WTC11 (cell line): ENCODE results near the gene ARHGAP6. TPM values are rescaled to one million over a fixed set of nuclear protein-coding genes. Genes with fewer than 3 reads are reported as not detected.

ENCODE experiments used
- ATAC-seq: fragments of 200-7000 bp; cut with Tn5 transposase; 2 replicates; pipeline ENCODE4 v1.10.0; 2021; ENCODE audit warnings: mild to moderate bottlenecking, moderate library complexity
- CTCF ChIA-PET: fragments of 300-600 bp; sonication (Branson Sonifier 250); formaldehyde crosslinking; loops from one replicate; lab custom pipeline; 2021; ENCODE audit warnings: antibody characterized with exemption; lab: Charles Lee
- POLR2A ChIA-PET: fragments of 350-600 bp; sonication (Branson Sonifier 250); formaldehyde crosslinking; loops from one replicate; lab custom pipeline; 2021; ENCODE audit warnings: antibody characterized with exemption; lab: Charles Lee
- DNase-seq: peaks from one replicate; pipeline ENCODE4 v3.0.0; 2021; ENCODE audit warnings: low spot score
- H3K27ac Mint-ChIP-seq: 2 replicates; pipeline ENCODE4 v1.8.0; 2021; ENCODE audit warnings: mixed read lengths
- H3K27me3 Mint-ChIP-seq: 2 replicates; pipeline ENCODE4 v1.8.0; 2021; ENCODE audit warnings: low read depth, mild to moderate bottlenecking, moderate library complexity, mixed read lengths
- H3K36me3 Mint-ChIP-seq: 2 replicates; pipeline ENCODE4 v1.8.0; 2021; ENCODE audit warnings: mixed read lengths
- H3K4me1 Mint-ChIP-seq: 2 replicates; pipeline ENCODE4 v1.8.0; 2022; ENCODE audit warnings: mixed read lengths
- H3K4me3 Mint-ChIP-seq: 2 replicates; pipeline ENCODE4 v1.8.0; 2021; ENCODE audit warnings: mild to moderate bottlenecking, moderate library complexity, mixed read lengths
- H3K9me3 Mint-ChIP-seq: 2 replicates; pipeline ENCODE4 v1.8.0; 2021; ENCODE audit warnings: mixed read lengths
- ESRRA ChIP-seq: sonication (generic); formaldehyde crosslinking; IDR thresholded peaks from 2 replicates; pipeline ENCODE4 v1.8.1; 2022; ENCODE audit warnings: mild to moderate bottlenecking, missing genetic modification reagents, borderline replicate concordance
- ETV6 ChIP-seq: sonication (generic); formaldehyde crosslinking; IDR thresholded peaks from 2 replicates; pipeline ENCODE4 v1.8.1; 2022; ENCODE audit warnings: mild to moderate bottlenecking, missing genetic modification reagents
- FOXK1 ChIP-seq: sonication (generic); formaldehyde crosslinking; IDR thresholded peaks from 2 replicates; pipeline ENCODE4 v1.8.0; 2022; ENCODE audit warnings: mild to moderate bottlenecking, moderate library complexity, missing genetic modification reagents
- GABPB1 ChIP-seq: sonication (generic); formaldehyde crosslinking; IDR thresholded peaks from 2 replicates; pipeline ENCODE4 v1.8.1; 2023; ENCODE audit warnings: mild to moderate bottlenecking, missing genetic modification reagents
- GRHL2 ChIP-seq: fragments of 250-450 bp; sonication (Bioruptor Pico); IDR thresholded peaks from 2 replicates; pipeline ENCODE4 v1.8.0; 2022; ENCODE audit warnings: mild to moderate bottlenecking, moderate library complexity; ENCODE audit not compliant: insufficient replicate concordance, severe bottlenecking
- MYBL2 ChIP-seq: sonication (generic); formaldehyde crosslinking; IDR thresholded peaks from 2 replicates; pipeline ENCODE4 v1.8.1; 2023; ENCODE audit warnings: mild to moderate bottlenecking, moderate library complexity, missing genetic modification reagents
- NFYB ChIP-seq: sonication (generic); formaldehyde crosslinking; conservative IDR thresholded peaks from 2 replicates; pipeline ENCODE4 v1.8.0; 2022; ENCODE audit warnings: low read depth, missing genetic modification reagents
- NR1H2 ChIP-seq: sonication (generic); formaldehyde crosslinking; IDR thresholded peaks from 2 replicates; pipeline ENCODE4 v1.9.0; 2021; ENCODE audit warnings: mild to moderate bottlenecking, moderate library complexity, missing genetic modification reagents
- NR3C1 ChIP-seq: sonication (generic); formaldehyde crosslinking; conservative IDR thresholded peaks from 2 replicates; pipeline ENCODE4 v1.8.1; 2023; ENCODE audit warnings: low read depth, mild to moderate bottlenecking, missing genetic modification reagents
- TEAD1 ChIP-seq: sonication (generic); formaldehyde crosslinking; IDR thresholded peaks from 2 replicates; pipeline ENCODE4 v1.8.0; 2022; ENCODE audit warnings: mild to moderate bottlenecking, missing genetic modification reagents
- ZBTB43 ChIP-seq: sonication (generic); formaldehyde crosslinking; IDR thresholded peaks from 2 replicates; pipeline ENCODE4 v1.8.1; 2023; ENCODE audit warnings: mild to moderate bottlenecking, missing genetic modification reagents
- ZNF219 ChIP-seq: sonication (generic); formaldehyde crosslinking; IDR thresholded peaks from 2 replicates; pipeline ENCODE4 v1.8.0; 2023; ENCODE audit warnings: missing genetic modification reagents, mild to moderate bottlenecking, borderline replicate concordance
- ZNF263 ChIP-seq: sonication (generic); formaldehyde crosslinking; IDR thresholded peaks from 2 replicates; pipeline ENCODE4 v1.8.1; 2022; ENCODE audit warnings: low read depth, mild to moderate bottlenecking, moderate library complexity, missing genetic modification reagents
- ZNF317 ChIP-seq: sonication (generic); formaldehyde crosslinking; IDR thresholded peaks from 2 replicates; pipeline ENCODE4 v1.8.1; 2023; ENCODE audit warnings: low read depth, mild to moderate bottlenecking, moderate library complexity, missing genetic modification reagents, borderline replicate concordance
- ZNF671 ChIP-seq: fragments of 250-450 bp; sonication (Bioruptor Pico); IDR thresholded peaks from 2 replicates; pipeline ENCODE4 v1.8.0; 2021; ENCODE audit warnings: mild to moderate bottlenecking
- total RNA-seq: library from RNA; stranded (reverse); gene quantifications from 3 replicates; pipeline ENCODE4 v1.2.3, GENCODE V29; 2021
- TF ChIP-seq, protein P1 (sequence below): sonication (generic); formaldehyde crosslinking; conservative IDR thresholded peaks from 2 replicates; pipeline ENCODE4 v1.8.1; 2022; ENCODE audit warnings: mild to moderate bottlenecking, missing genetic modification reagents
- TF ChIP-seq, protein P2 (sequence below): fragments of 250-450 bp; sonication (Bioruptor Pico); IDR thresholded peaks from 2 replicates; pipeline ENCODE4 v1.9.0; 2021; ENCODE audit warnings: mild to moderate bottlenecking
- TF ChIP-seq, protein P3 (sequence below): sonication (generic); formaldehyde crosslinking; IDR thresholded peaks from 2 replicates; pipeline ENCODE4 v1.8.0; 2022; ENCODE audit warnings: missing genetic modification reagents
- TF ChIP-seq, protein P4 (sequence below): sonication (generic); formaldehyde crosslinking; IDR thresholded peaks from 2 replicates; pipeline ENCODE4 v1.8.1; 2023; ENCODE audit warnings: mild to moderate bottlenecking, missing genetic modification reagents, moderate library complexity

The ARHGAP6 gene
- total RNA-seq, 1 experiment from 2014 or later, result 1.0 TPM

DNA sequence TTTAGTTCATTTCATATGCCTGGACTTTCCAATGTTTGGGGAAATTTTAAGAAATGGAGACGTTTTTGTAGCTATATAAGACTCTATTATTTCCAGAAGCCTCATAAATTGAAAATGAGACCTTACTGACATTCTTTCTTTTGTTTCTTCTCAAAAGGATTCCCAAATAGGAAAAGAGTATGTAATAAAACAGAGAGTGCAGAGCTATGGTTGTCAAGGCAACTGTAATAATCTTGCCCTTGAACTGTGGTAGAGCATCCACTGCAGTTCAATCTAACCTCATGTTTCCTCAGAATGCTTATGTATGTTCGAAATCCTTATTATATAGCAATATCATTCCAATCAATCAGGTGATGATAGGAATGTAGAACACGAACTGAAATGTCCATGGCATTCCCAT lies 318.4 kb downstream of the ARHGAP6 start:
- Mint-ChIP-seq H3K4me3 (no peak overlapping the region), H3K27ac (no peak overlapping the region), H3K27me3 (peaks cover 10% of the 10 kb centered on the region), H3K36me3 (no peaks in the 10 kb centered on the region), H3K4me1 (peaks cover 9% of the 10 kb centered on the region; the same call in 1 of the 2 replicates), H3K9me3 (no peaks in the 10 kb centered on the region)
- ChIA-PET POLR2A (no interaction called here), CTCF (no interaction called here)
- TF ChIP-seq, protein P1, sequence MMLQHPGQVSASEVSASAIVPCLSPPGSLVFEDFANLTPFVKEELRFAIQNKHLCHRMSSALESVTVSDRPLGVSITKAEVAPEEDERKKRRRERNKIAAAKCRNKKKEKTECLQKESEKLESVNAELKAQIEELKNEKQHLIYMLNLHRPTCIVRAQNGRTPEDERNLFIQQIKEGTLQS (CRISPR knock-in tag), result no peak
- TF ChIP-seq TEAD1, result no peak
- TF ChIP-seq ESRRA (CRISPR knock-in tag), result no peak
- TF ChIP-seq ZNF317 (CRISPR knock-in tag), result no peak
- TF ChIP-seq ZBTB43 (CRISPR knock-in tag), result no peak
- no peak for TF ChIP-seq NFYB (CRISPR knock-in tag)
- TF ChIP-seq GABPB1, result no peak
- TF ChIP-seq, protein P2, sequence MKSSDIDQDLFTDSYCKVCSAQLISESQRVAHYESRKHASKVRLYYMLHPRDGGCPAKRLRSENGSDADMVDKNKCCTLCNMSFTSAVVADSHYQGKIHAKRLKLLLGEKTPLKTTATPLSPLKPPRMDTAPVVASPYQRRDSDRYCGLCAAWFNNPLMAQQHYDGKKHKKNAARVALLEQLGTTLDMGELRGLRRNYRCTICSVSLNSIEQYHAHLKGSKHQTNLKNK (CRISPR knock-in tag), result no peak
- TF ChIP-seq GRHL2 (CRISPR knock-in tag), result no peak
- TF ChIP-seq NR1H2, result no peak
- ATAC-seq (no peak), DNase-seq (no peak)

GRCh38 chrX:11346121-11346682 lies 319.5 kb downstream of the ARHGAP6 start:
- ChIA-PET CTCF (interaction anchor here (0.6 kb wide), 1 partner anchor 94 kb away, joined by 3 read pairs; no protein-coding TSS in a partner anchor), POLR2A (no interaction called here)
- Mint-ChIP-seq H3K27me3 (peaks cover 10% of the 10 kb centered on the region), H3K27ac (no peak overlapping the region), H3K4me1 (peaks cover 9% of the 10 kb centered on the region; the same call in 1 of the 2 replicates), H3K9me3 (no peaks in the 10 kb centered on the region), H3K4me3 (no peak overlapping the region), H3K36me3 (no peaks in the 10 kb centered on the region)
- DNase-seq (no peak), ATAC-seq (peak; percentile 60)
- TF ChIP-seq NFYB (CRISPR knock-in tag) (no peak), MYBL2 (CRISPR knock-in tag) (no peak), FOXK1 (CRISPR knock-in tag) (no peak), ZNF263 (CRISPR knock-in tag) (no peak), NR3C1 (CRISPR knock-in tag) (no peak), ETV6 (no peak), ZNF671 (CRISPR knock-in tag) (no peak), ZNF219 (CRISPR knock-in tag) (no peak)
- TF ChIP-seq, protein P3, sequence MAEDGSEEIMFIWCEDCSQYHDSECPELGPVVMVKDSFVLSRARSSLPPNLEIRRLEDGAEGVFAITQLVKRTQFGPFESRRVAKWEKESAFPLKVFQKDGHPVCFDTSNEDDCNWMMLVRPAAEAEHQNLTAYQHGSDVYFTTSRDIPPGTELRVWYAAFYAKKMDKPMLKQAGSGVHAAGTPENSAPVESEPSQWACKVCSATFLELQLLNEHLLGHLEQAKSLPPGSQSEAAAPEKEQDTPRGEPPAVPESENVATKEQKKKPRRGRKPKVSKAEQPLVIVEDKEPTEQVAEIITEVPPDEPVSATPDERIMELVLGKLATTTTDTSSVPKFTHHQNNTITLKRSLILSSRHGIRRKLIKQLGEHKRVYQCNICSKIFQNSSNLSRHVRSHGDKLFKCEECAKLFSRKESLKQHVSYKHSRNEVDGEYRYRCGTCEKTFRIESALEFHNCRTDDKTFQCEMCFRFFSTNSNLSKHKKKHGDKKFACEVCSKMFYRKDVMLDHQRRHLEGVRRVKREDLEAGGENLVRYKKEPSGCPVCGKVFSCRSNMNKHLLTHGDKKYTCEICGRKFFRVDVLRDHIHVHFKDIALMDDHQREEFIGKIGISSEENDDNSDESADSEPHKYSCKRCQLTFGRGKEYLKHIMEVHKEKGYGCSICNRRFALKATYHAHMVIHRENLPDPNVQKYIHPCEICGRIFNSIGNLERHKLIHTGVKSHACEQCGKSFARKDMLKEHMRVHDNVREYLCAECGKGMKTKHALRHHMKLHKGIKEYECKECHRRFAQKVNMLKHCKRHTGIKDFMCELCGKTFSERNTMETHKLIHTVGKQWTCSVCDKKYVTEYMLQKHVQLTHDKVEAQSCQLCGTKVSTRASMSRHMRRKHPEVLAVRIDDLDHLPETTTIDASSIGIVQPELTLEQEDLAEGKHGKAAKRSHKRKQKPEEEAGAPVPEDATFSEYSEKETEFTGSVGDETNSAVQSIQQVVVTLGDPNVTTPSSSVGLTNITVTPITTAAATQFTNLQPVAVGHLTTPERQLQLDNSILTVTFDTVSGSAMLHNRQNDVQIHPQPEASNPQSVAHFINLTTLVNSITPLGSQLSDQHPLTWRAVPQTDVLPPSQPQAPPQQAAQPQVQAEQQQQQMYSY, result no peak
- TF ChIP-seq, protein P4, sequence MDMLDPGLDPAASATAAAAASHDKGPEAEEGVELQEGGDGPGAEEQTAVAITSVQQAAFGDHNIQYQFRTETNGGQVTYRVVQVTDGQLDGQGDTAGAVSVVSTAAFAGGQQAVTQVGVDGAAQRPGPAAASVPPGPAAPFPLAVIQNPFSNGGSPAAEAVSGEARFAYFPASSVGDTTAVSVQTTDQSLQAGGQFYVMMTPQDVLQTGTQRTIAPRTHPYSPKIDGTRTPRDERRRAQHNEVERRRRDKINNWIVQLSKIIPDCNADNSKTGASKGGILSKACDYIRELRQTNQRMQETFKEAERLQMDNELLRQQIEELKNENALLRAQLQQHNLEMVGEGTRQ, result no peak
